ENCODE data around the gene KIAA1217. TPM values are rescaled to one million over a fixed set of nuclear protein-coding genes. Genes with fewer than 3 reads are reported as not detected.
A peak's percentile ranks its signal among the peaks of the same experiment; 100 is the strongest.

The KIAA1217 gene
- total and polyA plus RNA-seq, 2 donors from 2014 or later = 10.4 to 63.8 TPM

- Histone ChIP-seq H3K27me3 (ENCODE audit: control insufficient read depth, insufficient read depth, low read length) (no peaks in the 10 kb centered on the region), H3K36me3 (ENCODE audit: control insufficient read depth in 2 of 3, insufficient read depth in 3 of 3, low read length in 3 of 3) (peaks cover 5 to 37% (median 25%) of the 10 kb centered on the region in 3 donors), H3K9me3 (ENCODE audit: control insufficient read depth in 2 of 3, insufficient read depth in 1 of 3, low read length in 3 of 3) (no peaks in the 10 kb centered on the region), H3K9ac (ENCODE audit: low read length in 3 of 3) (no peak overlapping the region), H3K27ac (ENCODE audit: low read depth in 2 of 2, low read length in 2 of 2) (no peak overlapping the region), H3K4me3 (ENCODE audit: low read length in 3 of 3) (no peak overlapping the region), H3K4me1 (ENCODE audit: control insufficient read depth in 2 of 3, insufficient read depth in 2 of 3, low read depth in 1 of 3, low read length in 3 of 3) (peaks cover 0 to 10% (median 4%) of the 10 kb centered on the region in 3 donors)
- TF ChIP-seq CTCF (IDR thresholded peaks at IDR 0.05; ENCODE audit: borderline replicate concordance, extremely low read depth, insufficient read depth) = no peak
- no peak for DNase-seq
- FAIRE-seq = no peak
- intact Hi-C loops (cut with DNase I) = no loop called here
Observed at GRCh38 chr10:24502006-24502405, 293.1 kb downstream of the KIAA1217 start.

GRCh38 chr10:24502801-24503460 lies 294.0 kb downstream of the KIAA1217 start:
- Histone ChIP-seq H3K4me1 (ENCODE audit: control insufficient read depth in 2 of 3, insufficient read depth in 2 of 3, low read depth in 1 of 3, low read length in 3 of 3) (peaks cover 0 to 10% (median 4%) of the 10 kb centered on the region in 3 donors), H3K9me3 (ENCODE audit: control insufficient read depth in 2 of 3, insufficient read depth in 1 of 3, low read length in 3 of 3) (no peaks in the 10 kb centered on the region), H3K27me3 (ENCODE audit: control insufficient read depth, insufficient read depth, low read length) (no peaks in the 10 kb centered on the region), H3K9ac (ENCODE audit: low read length in 3 of 3) (no peak overlapping the region), H3K36me3 (ENCODE audit: control insufficient read depth in 2 of 3, insufficient read depth in 3 of 3, low read length in 3 of 3) (peaks cover 5 to 39% (median 22%) of the 10 kb centered on the region in 3 donors), H3K27ac (ENCODE audit: low read depth in 2 of 2, low read length in 2 of 2) (no peak overlapping the region), H3K4me3 (ENCODE audit: low read length in 3 of 3) (no peak overlapping the region)
- FAIRE-seq = no peak
- no peak for DNase-seq
- intact Hi-C loops (cut with DNase I) = no loop called here
- TF ChIP-seq CTCF (IDR thresholded peaks at IDR 0.05; ENCODE audit: borderline replicate concordance, extremely low read depth, insufficient read depth) = no peak

GRCh38 chr10:24503461-24504320 lies 294.8 kb downstream of the KIAA1217 start:
- intact Hi-C loops (cut with DNase I) = no loop called here
- peaks cover 0 to 10% (median 4%) of the 10 kb centered on the region in 3 donors for H3K4me1 ChIP-seq (ENCODE audit: control insufficient read depth in 2 of 3, insufficient read depth in 2 of 3, low read depth in 1 of 3, low read length in 3 of 3)
- no peaks in the 10 kb centered on the region for H3K27me3 ChIP-seq (ENCODE audit: control insufficient read depth, insufficient read depth, low read length)
- H3K9ac ChIP-seq (ENCODE audit: low read length in 3 of 3) = no peak overlapping the region
- H3K36me3 ChIP-seq (ENCODE audit: control insufficient read depth in 2 of 3, insufficient read depth in 3 of 3, low read length in 3 of 3) = peaks cover 5 to 39% (median 19%) of the 10 kb centered on the region in 3 donors
- TF ChIP-seq CTCF (IDR thresholded peaks at IDR 0.05; ENCODE audit: borderline replicate concordance, extremely low read depth, insufficient read depth) = peak; percentile 58
- FAIRE-seq (no peak), DNase-seq (peak in 3 of 5 donors; percentile 54 to 77 (median 69))
- no peaks in the 10 kb centered on the region for H3K9me3 ChIP-seq (ENCODE audit: control insufficient read depth in 2 of 3, insufficient read depth in 1 of 3, low read length in 3 of 3)
- no peak overlapping the region for H3K27ac ChIP-seq (ENCODE audit: low read depth in 2 of 2, low read length in 2 of 2)
- no peak overlapping the region for H3K4me3 ChIP-seq (ENCODE audit: low read length in 3 of 3)

All from kidney (tissue), 14 donors.